ENCODE measurements around the gene SPAG9. TPM values are rescaled to one million over a fixed set of nuclear protein-coding genes. Genes with fewer than 3 reads are reported as not detected.
A peak's percentile ranks its signal among the peaks of the same experiment; 100 is the strongest.

Gene SPAG9
- total RNA-seq, 1 experiment from 2014 or later: 54.3 TPM

DNA sequence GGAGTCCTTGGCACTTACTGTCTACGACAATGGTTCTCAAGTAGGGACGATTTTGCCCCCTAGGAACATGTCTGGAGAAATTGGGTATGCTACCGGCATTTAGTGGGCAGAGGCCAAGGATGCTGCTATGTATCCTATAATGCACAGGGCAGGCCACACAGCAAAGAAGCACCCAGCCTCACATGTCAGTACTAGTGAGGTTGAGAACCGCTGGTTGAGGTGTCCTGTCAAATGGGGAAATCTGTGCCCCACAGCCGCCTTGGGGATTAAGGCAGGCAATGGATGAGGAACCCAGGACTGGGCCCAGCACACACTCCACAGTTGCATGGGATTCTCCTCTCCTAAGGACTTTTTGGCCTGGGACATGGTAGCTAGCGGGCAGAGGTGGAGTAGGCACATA, 167.8 kb downstream of the SPAG9 start:
- H3K23me2 ChIP-seq (ENCODE audit: insufficient read length, low read depth, low read length, poor library complexity, severe bottlenecking): no peaks in the 10 kb centered on the region
- no peak for TF ChIP-seq CTCF (conservative IDR thresholded peaks at IDR 0.05)
- no peaks in the 10 kb centered on the region for H3K9me3 Mint-ChIP-seq
- WGBS (ENCODE audit: extremely low coverage, insufficient read length, low lambda C conversion rate): no CpG with 5 or more reads among the region's 6 CpGs
- no peak overlapping the region for H4K8ac ChIP-seq (replicated peaks; ENCODE audit: insufficient read length, low read depth, low read length)
- no peak overlapping the region for H3K23ac ChIP-seq (ENCODE audit: insufficient read length, low read depth, low read length)
- no peaks in the 10 kb centered on the region for H3K9me3 ChIP-seq (ENCODE audit: control insufficient read depth, low read depth, low read length)
- H3K14ac ChIP-seq (ENCODE audit: insufficient read depth, low read length): no peak overlapping the region
- H2BK12ac ChIP-seq (ENCODE audit: insufficient read length, low read depth, low read length): no peak overlapping the region
- no peak overlapping the region for H3K9ac ChIP-seq (ENCODE audit: extremely low read depth, insufficient read length, low read length)
- no peak overlapping the region for H2BK120ac ChIP-seq (ENCODE audit: low read depth, low read length, poor library complexity, severe bottlenecking)
- no peaks in the 10 kb centered on the region for H3K36me3 Mint-ChIP-seq (ENCODE audit: insufficient read depth in 1 of 3, low read depth in 3 of 3)
- H3K27me3 ChIP-seq (ENCODE audit: insufficient read depth, low read length): no peaks in the 10 kb centered on the region
- H3K27me3 Mint-ChIP-seq (ENCODE audit: low read depth): no peaks in the 10 kb centered on the region; the same call in 1 of the 2 replicates
- H3K27ac ChIP-seq (ENCODE audit: insufficient read length, low read depth, low read length): no peak overlapping the region
- H2AFZ ChIP-seq (ENCODE audit: low read length): no peak overlapping the region
- H2BK20ac ChIP-seq (ENCODE audit: low read depth, low read length, poor library complexity, severe bottlenecking): no peak overlapping the region
- no peak overlapping the region for H3T11ph ChIP-seq (ENCODE audit: low read length)
- no peak overlapping the region for H2BK15ac ChIP-seq (ENCODE audit: low read depth, low read length)
- H3K79me2 ChIP-seq (ENCODE audit: insufficient read depth, low read length): no peaks in the 10 kb centered on the region
- H3K4me2 ChIP-seq (ENCODE audit: insufficient read depth, insufficient read length, low read length): no peak overlapping the region
- no peak overlapping the region for H2AK5ac ChIP-seq (ENCODE audit: insufficient read length, low read length)
- H3K4me3 Mint-ChIP-seq: peak overlapping the region in 1 of 2 experiments; percentile 40; a peak in 1 of 5 replicates
- peaks cover 3% of the 10 kb centered on the region; the same call in 1 of the 2 replicates for H3K4me1 ChIP-seq (ENCODE audit: insufficient read depth, low read length)
- no peak overlapping the region for H3K18ac ChIP-seq (ENCODE audit: insufficient read length, low read depth, low read length)
- H3K79me1 ChIP-seq (ENCODE audit: insufficient read depth, low read depth, low read length, poor library complexity, severe bottlenecking): no peaks in the 10 kb centered on the region
- no peak for DNase-seq
- no peak overlapping the region for H4K91ac ChIP-seq (ENCODE audit: insufficient read length, low read depth, low read length)
- no peak overlapping the region for H3K56ac ChIP-seq (ENCODE audit: insufficient read length, low read depth, low read length)
- no peak overlapping the region for H2BK5ac ChIP-seq (ENCODE audit: insufficient read length, low read length)
- peaks cover 51 to 55% of the 10 kb centered on the region in 2 experiments for H3K4me1 Mint-ChIP-seq
- no peak overlapping the region for H3K4ac ChIP-seq (ENCODE audit: low read depth, low read length)
- H4K5ac ChIP-seq (ENCODE audit: insufficient read length, low read depth, low read length): no peak overlapping the region
- no peaks in the 10 kb centered on the region for H4K20me1 ChIP-seq (ENCODE audit: control insufficient read depth, insufficient read depth, insufficient read length)
- peak overlapping the region in 1 of 3 experiments; percentile 49; a peak in 2 of 7 replicates for H3K27ac Mint-ChIP-seq

Measured in H9 (cell line).